Gastrocnemius medialis (tissue), 4 donors: Measurements from ENCODE around the gene ZMAT3. TPM values are rescaled to one million over a fixed set of nuclear protein-coding genes. Genes with fewer than 3 reads are reported as not detected.

Source experiments
- ATAC-seq, 2 donors: fragments of 150-250 bp; one replicate each; pipeline ENCODE4 v1.9.1; 2016
- DNase-seq, 2 donors: peaks; one replicate each; pipeline ENCODE4 v3.0.0-alpha.2; 2019
- H3K27ac ChIP-seq, 4 donors: fragments of 200-600 bp; sonication (generic); 1 replicate in 1 of 4; 2 replicates in 3 of 4; pipeline ENCODE4 v1.5.1; 2016 to 2018; ENCODE audit warnings: mild to moderate bottlenecking in 2 of 4, moderate library complexity in 1 of 4
- H3K27me3 ChIP-seq, 3 donors: fragments of 200-600 bp; sonication (generic) in 2 of 3; 1 replicate in 1 of 3; 2 replicates in 2 of 3; pipeline versions ENCODE4 v1.5.1 to v1.6.0; 2016 to 2019; ENCODE audit warnings: mild to moderate bottlenecking in 1 of 3, moderate library complexity in 1 of 3
- H3K36me3 ChIP-seq, 2 donors: fragments of 200-600 bp; sonication (generic) in 1 of 2; one replicate each; pipeline ENCODE4 v1.5.1; 2017 to 2018
- H3K4me1 ChIP-seq, 2 donors: fragments of 200-600 bp; sonication (generic) in 1 of 2; one replicate each; pipeline ENCODE4 v1.5.1; 2016 to 2017; ENCODE audit warnings: mild to moderate bottlenecking in 2 of 2
- H3K4me3 ChIP-seq, 4 donors: fragments of 200-600 bp; sonication (generic) in 3 of 4; 1 replicate in 1 of 4; 2 replicates in 3 of 4; pipeline ENCODE4 v1.5.1; 2016 to 2019; ENCODE audit warnings: mild to moderate bottlenecking in 2 of 4
- H3K9me3 ChIP-seq, 3 donors: fragments of 200-600 bp; sonication (generic) in 2 of 3; 1 replicate in 1 of 3; 2 replicates in 2 of 3; pipeline ENCODE4 v1.5.1; 2016 to 2019
- POLR2A ChIP-seq, 2 donors: fragments of 450-650 bp; IDR thresholded peaks; one replicate each; pipeline ENCODE4 v1.6.1; 2017; ENCODE audit warnings: antibody characterized with exemption in 2 of 2, mild to moderate bottlenecking in 2 of 2, moderate library complexity in 2 of 2
- in situ Hi-C, 4 donors: fragments of 200-750 bp; cut with MboI; loops; one replicate each; pipeline versions ENCODE4 v1.15.0 to v1.8.0; 2017; ENCODE audit warnings: low sequenced_read_pairs in 4 of 4
- intact Hi-C: fragments of 100-400 bp; cut with DNase I; formaldehyde crosslinking; loops from one replicate; pipeline ENCODE4 v1.15.1; 2023; ENCODE audit warnings: low total_unique reads
- total RNA-seq, 4 donors: library from RNA; depleted of rRNA; stranded (reverse); fragments of >200 nt; gene quantifications; one replicate each; pipeline versions ENCODE4 v1.1.0 to v1.2.3, GENCODE V29; 2016
- TF ChIP-seq, protein P1 (sequence below), 5 experiments: fragments of 450-650 bp in 3 of 5; fragments of 200-600 bp in 2 of 5; sonication (generic) in 2 of 5; IDR thresholded peaks in 4 of 5; conservative IDR thresholded peaks in 1 of 5; 1 replicate in 4 of 5; 2 replicates in 1 of 5; pipeline ENCODE4 v1.5.1; 2016 to 2019; ENCODE audit warnings: antibody characterized with exemption in 5 of 5, mild to moderate bottlenecking in 3 of 5, moderate library complexity in 3 of 5

Gene ZMAT3
- total RNA-seq, 4 donors from 2014 or later: 3.8 to 9.7 (median 7.3) TPM

GRCh38 chr3:179081885-179082284 is 10.3 kb upstream of the ZMAT3 start:
- ATAC-seq (no peak), DNase-seq (no peak)
- no peak for TF ChIP-seq POLR2A (IDR thresholded peaks at IDR 0.05)
- TF ChIP-seq, protein P1, sequence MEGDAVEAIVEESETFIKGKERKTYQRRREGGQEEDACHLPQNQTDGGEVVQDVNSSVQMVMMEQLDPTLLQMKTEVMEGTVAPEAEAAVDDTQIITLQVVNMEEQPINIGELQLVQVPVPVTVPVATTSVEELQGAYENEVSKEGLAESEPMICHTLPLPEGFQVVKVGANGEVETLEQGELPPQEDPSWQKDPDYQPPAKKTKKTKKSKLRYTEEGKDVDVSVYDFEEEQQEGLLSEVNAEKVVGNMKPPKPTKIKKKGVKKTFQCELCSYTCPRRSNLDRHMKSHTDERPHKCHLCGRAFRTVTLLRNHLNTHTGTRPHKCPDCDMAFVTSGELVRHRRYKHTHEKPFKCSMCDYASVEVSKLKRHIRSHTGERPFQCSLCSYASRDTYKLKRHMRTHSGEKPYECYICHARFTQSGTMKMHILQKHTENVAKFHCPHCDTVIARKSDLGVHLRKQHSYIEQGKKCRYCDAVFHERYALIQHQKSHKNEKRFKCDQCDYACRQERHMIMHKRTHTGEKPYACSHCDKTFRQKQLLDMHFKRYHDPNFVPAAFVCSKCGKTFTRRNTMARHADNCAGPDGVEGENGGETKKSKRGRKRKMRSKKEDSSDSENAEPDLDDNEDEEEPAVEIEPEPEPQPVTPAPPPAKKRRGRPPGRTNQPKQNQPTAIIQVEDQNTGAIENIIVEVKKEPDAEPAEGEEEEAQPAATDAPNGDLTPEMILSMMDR (IDR thresholded peaks at IDR 0.05 in 4 of 5, conservative IDR thresholded peaks at IDR 0.05 in 1 of 5): no peak
- in situ Hi-C loops (no loop called here), intact Hi-C loops (no loop called here)
- Histone ChIP-seq H3K4me1 (no peaks in the 10 kb centered on the region), H3K36me3 (no peaks in the 10 kb centered on the region), H3K4me3 (no peak overlapping the region), H3K27ac (no peak overlapping the region), H3K27me3 (no peaks in the 10 kb centered on the region), H3K9me3 (no peaks in the 10 kb centered on the region)

GRCh38 chr3:179079537-179079936 is 7.9 kb upstream of the ZMAT3 start:
- intact Hi-C loops (no loop called here), in situ Hi-C loops (no loop called here)
- no peak for ATAC-seq

DNA sequence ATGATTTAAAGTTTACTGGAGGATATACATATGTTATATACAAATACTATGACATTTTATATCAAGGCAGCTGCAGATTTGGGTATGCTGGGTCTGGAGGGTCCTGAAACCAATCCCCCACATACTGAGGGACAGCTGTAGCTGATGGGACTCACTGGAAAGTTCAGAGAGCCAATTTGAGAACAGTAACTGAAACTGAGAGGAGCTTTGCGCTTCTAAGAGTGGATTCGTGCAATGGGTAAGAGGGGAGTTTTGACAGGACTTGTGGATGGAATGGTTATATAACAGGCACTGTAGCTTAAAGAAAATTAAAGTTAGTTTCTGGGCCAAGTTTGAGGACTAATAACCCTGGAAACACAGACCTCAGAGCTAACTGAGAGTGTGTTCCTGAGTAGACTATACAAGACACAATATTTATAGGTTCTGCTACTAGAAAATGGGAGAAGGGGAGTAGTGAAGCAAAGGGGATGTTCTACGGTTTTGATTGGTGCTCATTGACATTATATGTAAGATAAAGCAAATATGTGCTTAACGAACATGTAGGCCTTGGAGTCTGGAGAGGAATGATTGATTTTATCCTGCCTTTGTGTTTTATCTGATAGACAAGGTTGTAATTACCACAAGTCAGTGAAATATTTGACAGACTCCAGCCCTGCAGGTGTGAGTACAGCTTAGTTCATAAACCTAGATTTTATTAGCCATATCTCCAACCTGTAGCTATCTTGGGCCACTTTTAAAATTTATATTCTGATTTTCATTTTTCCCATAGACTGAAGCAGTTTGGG is 4.8 kb upstream of the ZMAT3 start:
- Histone ChIP-seq H3K9me3 (no peaks in the 10 kb centered on the region), H3K27ac (no peak overlapping the region), H3K27me3 (no peaks in the 10 kb centered on the region), H3K36me3 (no peaks in the 10 kb centered on the region), H3K4me1 (no peaks in the 10 kb centered on the region), H3K4me3 (no peak overlapping the region)
- DNase-seq (no peak), ATAC-seq (no peak)
- TF ChIP-seq, protein P1 (IDR thresholded peaks at IDR 0.05 in 4 of 5, conservative IDR thresholded peaks at IDR 0.05 in 1 of 5): no peak
- no peak for TF ChIP-seq POLR2A (IDR thresholded peaks at IDR 0.05)
- in situ Hi-C loops (no loop called here), intact Hi-C loops (no loop called here)

More at GRCh38 chr3:179079537-179079936, 7.9 kb upstream of the ZMAT3 start:
- Histone ChIP-seq H3K4me1 (no peaks in the 10 kb centered on the region), H3K9me3 (no peaks in the 10 kb centered on the region), H3K27ac (no peak overlapping the region), H3K27me3 (no peaks in the 10 kb centered on the region), H3K36me3 (no peaks in the 10 kb centered on the region), H3K4me3 (no peak overlapping the region)
- DNase-seq: no peak
- TF ChIP-seq, protein P1 (IDR thresholded peaks at IDR 0.05 in 4 of 5, conservative IDR thresholded peaks at IDR 0.05 in 1 of 5): no peak
- no peak for TF ChIP-seq POLR2A (IDR thresholded peaks at IDR 0.05)

GRCh38 chr3:179074656-179075055 is 3.0 kb upstream of the ZMAT3 start:
- intact Hi-C loops: loop anchor here (5.0 kb wide), 2 partner anchors 57 to 483 kb away; no protein-coding TSS in a partner anchor
- no peaks in the 10 kb centered on the region for H3K27me3 ChIP-seq
- no peak for ATAC-seq

More at GRCh38 chr3:179074656-179075055, 3.0 kb upstream of the ZMAT3 start:
- no peak for DNase-seq
- Histone ChIP-seq H3K4me1 (peaks cover 5 to 6% of the 10 kb centered on the region in 2 donors), H3K9me3 (no peaks in the 10 kb centered on the region), H3K27ac (no peak overlapping the region), H3K4me3 (no peak overlapping the region), H3K36me3 (no peaks in the 10 kb centered on the region)
- TF ChIP-seq, protein P1 (IDR thresholded peaks at IDR 0.05 in 4 of 5, conservative IDR thresholded peaks at IDR 0.05 in 1 of 5): no peak
- no peak for TF ChIP-seq POLR2A (IDR thresholded peaks at IDR 0.05)
- in situ Hi-C loops: no loop called here
